HepG2 (cell line): ENCODE results near the gene FBXL22. TPM values are rescaled to one million over a fixed set of nuclear protein-coding genes. Genes with fewer than 3 reads are reported as not detected.

ENCODE experiments used
- ARNT2 ChIP-seq: sonication (generic); formaldehyde crosslinking; IDR thresholded peaks from 2 replicates; pipeline ENCODE4 v1.8.0; 2022; ENCODE audit warnings: mild to moderate bottlenecking, low read depth, missing genetic modification reagents, moderate library complexity
- ELF3 ChIP-seq: IDR thresholded peaks from 2 replicates; pipeline ENCODE4 v1.6.1; 2016; ENCODE audit warnings: missing genetic modification reagents, missing compliant biosample characterization
- GTF3A ChIP-seq: sonication (generic); formaldehyde crosslinking; conservative IDR thresholded peaks from 2 replicates; pipeline ENCODE4 v1.4.0; 2020; ENCODE audit warnings: mild to moderate bottlenecking, missing genetic modification reagents
- HOXA3 ChIP-seq: sonication (generic); formaldehyde crosslinking; IDR thresholded peaks from 2 replicates; pipeline ENCODE4 v1.5.0; 2020; ENCODE audit warnings: missing genetic modification reagents
- KDM5B ChIP-seq: sonication (generic); formaldehyde crosslinking; IDR thresholded peaks from 2 replicates; pipeline ENCODE4 v1.4.0; 2020; ENCODE audit warnings: missing genetic modification reagents, mild to moderate bottlenecking, borderline replicate concordance
- LCORL ChIP-seq, 2 experiments: fragments of 450-650 bp in 1 of 2; sonication (generic) in 1 of 2; formaldehyde crosslinking in 1 of 2; IDR thresholded peaks; 2 replicates each; pipeline versions ENCODE4 v1.5.0 to v1.6.1; 2017 to 2020; ENCODE audit warnings: antibody characterized with exemption in 1 of 2, missing genetic modification reagents in 1 of 2
- NCOA5 ChIP-seq: sonication (generic); formaldehyde crosslinking; IDR thresholded peaks from 2 replicates; pipeline ENCODE4 v1.4.0; 2020; ENCODE audit warnings: missing genetic modification reagents
- POLR2G ChIP-seq: fragments of 200-400 bp; formaldehyde crosslinking; IDR thresholded peaks from 2 replicates; pipeline ENCODE4 v1.6.1; 2018; ENCODE audit warnings: mild to moderate bottlenecking, low read depth, low read length, moderate library complexity
- RAD21 ChIP-seq: fragments of 450-650 bp; formaldehyde crosslinking; IDR thresholded peaks from 2 replicates; pipeline ENCODE4 v1.5.0; 2020; ENCODE audit warnings: mild to moderate bottlenecking
- SAP130 ChIP-seq: IDR thresholded peaks from 2 replicates; pipeline ENCODE4 v1.6.1; 2016; ENCODE audit warnings: low read depth
- SRSF1 ChIP-seq: fragments of 200-400 bp; formaldehyde crosslinking; optimal IDR thresholded peaks from 2 replicates; pipeline ENCODE3; 2017; ENCODE audit warnings: mild to moderate bottlenecking, low read depth, low read length, moderate library complexity
- SSRP1 ChIP-seq: IDR thresholded peaks from 2 replicates; pipeline ENCODE4 v1.6.1; 2016; ENCODE audit warnings: control low read depth
- STAG1 ChIP-seq: sonication (generic); formaldehyde crosslinking; IDR thresholded peaks from 2 replicates; pipeline ENCODE4 v1.4.0; 2020; ENCODE audit warnings: missing genetic modification reagents
- ZBTB3 ChIP-seq: sonication (generic); formaldehyde crosslinking; IDR thresholded peaks from 2 replicates; pipeline ENCODE4 v1.4.0; 2020; ENCODE audit warnings: low read depth, mild to moderate bottlenecking, moderate library complexity, missing genetic modification reagents, borderline replicate concordance
- ZBTB40 ChIP-seq, 2 experiments: fragments of 450-650 bp in 1 of 2; sonication (generic) in 1 of 2; formaldehyde crosslinking in 1 of 2; IDR thresholded peaks; 2 replicates each; pipeline versions ENCODE4 v1.6.1 to v1.8.0; 2016 to 2022; ENCODE audit warnings: antibody characterized with exemption in 1 of 2, mild to moderate bottlenecking in 1 of 2, missing genetic modification reagents in 1 of 2
- ZGPAT ChIP-seq: IDR thresholded peaks from 2 replicates; pipeline ENCODE4 v1.6.1; 2016; ENCODE audit warnings: mild to moderate bottlenecking
- ZMYM3 ChIP-seq: sonication (generic); formaldehyde crosslinking; IDR thresholded peaks from 2 replicates; pipeline ENCODE4 v1.5.1; 2020; ENCODE audit warnings: mild to moderate bottlenecking, missing genetic modification reagents
- ZNF205 ChIP-seq: IDR thresholded peaks from 2 replicates; pipeline ENCODE4 v1.6.1; 2018; ENCODE audit warnings: missing biosample characterization, missing genetic modification reagents
- ZNF484 ChIP-seq: sonication (generic); formaldehyde crosslinking; IDR thresholded peaks from 2 replicates; pipeline ENCODE4 v1.5.1; 2020; ENCODE audit warnings: mild to moderate bottlenecking, low read depth, missing genetic modification reagents, borderline replicate concordance
- ZNF530 ChIP-seq: sonication (generic); formaldehyde crosslinking; IDR thresholded peaks from 2 replicates; pipeline ENCODE4 v1.5.0; 2020; ENCODE audit warnings: low read depth, mild to moderate bottlenecking, missing genetic modification reagents
- ZSCAN29 ChIP-seq: sonication (generic); formaldehyde crosslinking; conservative IDR thresholded peaks from 2 replicates; pipeline ENCODE4 v1.4.0; 2020; ENCODE audit warnings: mild to moderate bottlenecking, missing genetic modification reagents
- polyA plus RNA-seq, 8 experiments: library from polyadenylated mRNA; depleted of rRNA in 3 of 8; stranded (reverse) in 7 of 8; unstranded in 1 of 8; fragments of >200 nt; fragmentation: Illumina TruSeq in 4 of 8; extraction: Trizol in 4 of 8; gene quantifications; 2 replicates each; pipeline versions ENCODE4 v1.2.1 to v1.2.3, GENCODE V29; 2011 to 2016; ENCODE audit warnings: low read depth in 4 of 8, missing spikeins in 1 of 8, mixed read lengths in 1 of 8; ENCODE audit not compliant: insufficient read depth in 1 of 8
- total RNA-seq, 5 experiments: library from RNA; depleted of rRNA; stranded (reverse); fragments of >200 nt; fragmentation: Illumina TruSeq; extraction: Trizol; gene quantifications; 2 replicates each; pipeline ENCODE4 v1.2.3, GENCODE V29; 2016; ENCODE audit warnings: low read depth in 1 of 5

The FBXL22 gene
- total and polyA plus RNA-seq, 2 of the 13 experiments (the other 11 are each of a cell fraction or from before 2014, with no cell fraction given), result 0.15 to 0.33 TPM

DNA sequence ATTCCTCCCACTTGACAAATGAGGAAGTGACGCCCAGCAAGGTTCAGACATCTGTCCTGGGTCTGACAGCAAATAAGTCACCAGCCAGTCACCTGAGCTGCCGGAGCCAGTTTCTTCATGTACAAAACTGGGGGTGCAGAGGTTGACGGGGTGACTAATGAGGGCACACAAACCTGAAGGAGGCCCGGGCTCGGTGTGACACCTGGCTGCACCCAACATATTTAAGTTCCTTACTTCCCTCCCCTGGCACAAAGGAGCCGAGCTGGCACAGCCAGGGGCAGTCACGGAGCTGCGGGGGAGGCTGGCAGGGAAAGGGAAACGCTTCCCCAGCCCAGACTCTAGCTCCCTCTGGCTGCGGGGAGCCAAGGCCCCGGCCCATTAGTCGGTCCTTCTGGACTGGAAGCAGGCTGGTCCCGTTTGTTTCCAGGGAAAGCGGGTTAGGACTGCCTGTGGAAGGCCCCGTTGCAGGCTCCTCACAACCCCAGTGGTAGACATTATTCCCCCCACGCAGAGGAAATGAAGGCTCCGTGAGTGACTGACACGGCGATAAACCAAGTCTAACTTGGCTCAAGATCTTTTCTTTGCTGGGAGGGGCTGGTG, 2.3 kb downstream of the FBXL22 start (continued):
- TF ChIP-seq ZBTB40 (IDR thresholded peaks at IDR 0.05) (no peak), ZBTB40 (CRISPR knock-in tag; IDR thresholded peaks at IDR 0.05) (no peak), ZSCAN29 (CRISPR knock-in tag) (no peak), SAP130 (CRISPR knock-in tag) (0 out of 2 replicates have a peak, but pooled peaks have one; percentile 22), ZNF205 (CRISPR knock-in tag) (no peak), ZMYM3 (peak; percentile 16; the same call in 1 of the 2 replicates), ZBTB3 (CRISPR knock-in tag) (no peak), RAD21 (peak; percentile 48), SSRP1 (no peak), ZNF484 (CRISPR knock-in tag) (no peak), GTF3A (0 out of 2 replicates have a peak, but pooled peaks have one; percentile 77), HOXA3 (peak; percentile 39; the same call in 1 of the 2 replicates), ARNT2 (CRISPR knock-in tag) (no peak), ZGPAT (no peak; the same call in 1 of the 2 replicates), NCOA5 (CRISPR knock-in tag) (no peak), LCORL (IDR thresholded peaks at IDR 0.05) (no peak), LCORL (CRISPR knock-in tag; IDR thresholded peaks at IDR 0.05) (no peak), ELF3 (CRISPR knock-in tag) (no peak), ZNF530 (CRISPR knock-in tag) (no peak), KDM5B (0 out of 2 replicates have a peak, but pooled peaks have one; percentile 30), STAG1 (CRISPR knock-in tag) (peak; percentile 74), SRSF1 (peak; percentile 32), POLR2G (peak; percentile 66)
